ENCODE measurements around the gene ORAI2.
"Not testable (repeated sequence)": the region's sequence is repeated elsewhere in the genome, so short reads cannot be mapped to it uniquely, and the experiment has no call there.

DNA sequence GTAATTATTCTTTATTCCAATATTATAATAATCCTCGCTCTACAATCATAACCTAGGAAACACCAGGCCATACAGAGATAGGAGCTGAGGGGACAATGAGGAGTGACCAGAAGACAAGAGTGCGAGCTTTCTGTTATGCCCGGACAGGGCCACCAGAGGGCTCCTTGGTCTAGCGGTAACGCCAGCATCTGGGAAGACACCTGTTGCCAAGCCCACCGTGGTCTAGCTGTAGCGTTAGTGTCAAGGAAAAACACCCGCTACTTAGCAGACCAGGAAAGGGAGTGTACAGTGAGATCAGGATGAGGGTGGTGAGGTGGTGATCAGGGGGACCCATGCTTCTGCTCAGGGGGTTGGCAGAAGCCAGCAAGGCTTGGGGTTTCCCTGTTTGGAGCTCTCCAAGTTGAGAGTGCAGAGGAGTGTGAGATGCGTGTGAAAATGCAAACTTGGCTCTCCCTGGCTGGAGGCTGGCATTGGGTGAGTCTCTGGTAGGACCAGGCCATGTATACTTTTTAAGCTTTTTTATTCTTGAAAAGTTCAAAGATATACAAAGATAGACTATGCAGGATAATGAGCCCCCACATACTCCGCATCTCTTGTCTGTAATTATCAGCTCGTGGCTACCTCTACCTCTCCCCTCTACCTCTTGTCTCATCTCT lies 46.7 kb downstream of the ORAI2 start:
- not testable (repeated sequence) for TF ChIP-seq SMAD1 (IDR thresholded peaks at IDR 0.05; ENCODE audit: low read depth, partially characterized antibody); ESRRA (IDR thresholded peaks at IDR 0.05; ENCODE audit: low read length); RB1 (IDR thresholded peaks at IDR 0.05; ENCODE audit: borderline replicate concordance)

Data from GM12878 (cell line).